A549 (cell line): ENCODE data around the gene CSMD2. TPM values are rescaled to one million over a fixed set of nuclear protein-coding genes. Genes with fewer than 3 reads are reported as not detected.

ENCODE experiments used
- ATAC-seq, 2 experiments: fragments of 200-7000 bp in 1 of 2; fragments of >200 bp in 1 of 2; cut with Nextera tagmentation in 1 of 2; cut with Tn5 transposase in 1 of 2; 3 replicates each; pipeline versions ENCODE4 v1.8.0 to v1.9.1; 2018 to 2020; ENCODE audit warnings: mild to moderate bottlenecking in 1 of 2, moderate library complexity in 1 of 2
- CTCF ChIA-PET: fragments of 300-600 bp; sonication (Branson Sonifier 250); formaldehyde crosslinking; extraction: SDS; loops from one replicate; lab custom pipeline; 2021; ENCODE audit warnings: antibody characterized with exemption, inconsistent platforms; lab: Yijun Ruan, JAX
- POLR2A ChIA-PET: fragments of 350-600 bp; formaldehyde crosslinking; extraction: SDS; loops from one replicate; lab custom pipeline; 2021; ENCODE audit warnings: antibody characterized with exemption, inconsistent platforms; lab: Yijun Ruan, JAX
- DNase-seq, 2 experiments: peaks; one replicate each; pipeline versions ENCODE4 v3.0.0 to v3.0.0-alpha.2; 2011 to 2016; ENCODE audit warnings: low read depth in 1 of 2, low spot score in 1 of 2
- FAIRE-seq: peaks from 2 replicates; lab custom pipeline; 2011; peaks lifted over from hg19 to GRCh38; lab: Jason Lieb, UNC
- H3K27ac ChIP-seq, 2 experiments: fragments of >200 bp; sonication (Bioruptor Twin); formaldehyde crosslinking; 3 replicates each; pipeline ENCODE4 v1.5.1; 2016 to 2017
- H3K4me1 ChIP-seq: fragments of >200 bp; sonication (Bioruptor Twin); formaldehyde crosslinking; 3 replicates; pipeline ENCODE4 v1.6.1; 2016
- H3K4me2 ChIP-seq: fragments of >200 bp; sonication (Bioruptor Twin); formaldehyde crosslinking; 3 replicates; pipeline ENCODE4 v1.6.1; 2016
- H3K4me3 ChIP-seq: fragments of >200 bp; sonication (Bioruptor Twin); formaldehyde crosslinking; 3 replicates; pipeline ENCODE4 v1.5.1; 2016
- H3K9me3 ChIP-seq: fragments of >200 bp; sonication (Bioruptor Twin); formaldehyde crosslinking; 3 replicates; pipeline ENCODE4 v1.6.1; 2016
- BHLHE40 ChIP-seq: IDR thresholded peaks from 2 replicates; pipeline ENCODE4 v1.6.1; 2012; ENCODE audit warnings: low read depth, low read length, inconsistent platforms
- CEBPB ChIP-seq, 2 experiments: fragments of >200 bp in 1 of 2; sonication (Bioruptor Twin) in 1 of 2; formaldehyde crosslinking in 1 of 2; IDR thresholded peaks; 2 replicates each; pipeline ENCODE4 v1.6.1; 2012 to 2016
- CHD2 ChIP-seq: fragments of 150-350 bp; IDR thresholded peaks from 2 replicates; pipeline ENCODE4 v1.6.1; 2014; ENCODE audit warnings: low read length; ENCODE audit not compliant: partially characterized antibody
- CHD4 ChIP-seq: fragments of 200-600 bp; sonication (generic); IDR thresholded peaks from 2 replicates; pipeline ENCODE4 v1.6.1; 2016; ENCODE audit warnings: antibody characterized with exemption, mild to moderate bottlenecking, borderline replicate concordance
- ESRRA ChIP-seq: fragments of 150-350 bp; IDR thresholded peaks from 2 replicates; pipeline ENCODE4 v1.6.1; 2014; ENCODE audit warnings: mild to moderate bottlenecking, low read length, borderline replicate concordance
- FOSL2 ChIP-seq, 2 experiments: fragments of 450-650 bp in 1 of 2; fragments of >200 bp in 1 of 2; sonication (Bioruptor Twin) in 1 of 2; formaldehyde crosslinking; IDR thresholded peaks; 2 replicates each; pipeline versions ENCODE4 v1.5.0 to v1.6.1; 2016 to 2020; ENCODE audit warnings: mild to moderate bottlenecking in 1 of 2, moderate library complexity in 1 of 2
- FOXS1 ChIP-seq: fragments of 250-450 bp; sonication (Bioruptor Pico); IDR thresholded peaks from 2 replicates; pipeline ENCODE4 v1.5.0; 2020; ENCODE audit warnings: mild to moderate bottlenecking, moderate library complexity
- GATA3 ChIP-seq: IDR thresholded peaks from 2 replicates; pipeline ENCODE4 v1.6.1; 2012; ENCODE audit warnings: borderline replicate concordance
- HDAC2 ChIP-seq: fragments of 200-600 bp; sonication (generic); IDR thresholded peaks from 2 replicates; pipeline ENCODE4 v1.6.1; 2016
- HEYL ChIP-seq: fragments of 250-450 bp; sonication (Bioruptor Pico); IDR thresholded peaks from 2 replicates; pipeline ENCODE4 v1.8.0; 2021; ENCODE audit warnings: mild to moderate bottlenecking, moderate library complexity
- HOXB13 ChIP-seq: fragments of 250-450 bp; sonication (Bioruptor Pico); IDR thresholded peaks from 2 replicates; pipeline ENCODE4 v1.5.0; 2020; ENCODE audit warnings: low read depth, mild to moderate bottlenecking, moderate library complexity
- JUNB ChIP-seq: fragments of >200 bp; sonication (Bioruptor Twin); formaldehyde crosslinking; IDR thresholded peaks from 2 replicates; pipeline ENCODE4 v1.6.1; 2016
- KDM5A ChIP-seq: fragments of 200-600 bp; sonication (generic); IDR thresholded peaks from 2 replicates; pipeline ENCODE4 v1.6.1; 2016; ENCODE audit warnings: antibody characterized with exemption, mild to moderate bottlenecking
- MYC ChIP-seq: IDR thresholded peaks from 2 replicates; pipeline ENCODE4 v1.6.1; 2012; ENCODE audit warnings: mild to moderate bottlenecking, inconsistent platforms, low read length, improper control_type of control experiment, borderline replicate concordance
- NFE2L2 ChIP-seq: fragments of 150-350 bp; conservative IDR thresholded peaks from 2 replicates; pipeline ENCODE4 v1.6.1; 2014; ENCODE audit warnings: low read length
- NPAS2 ChIP-seq: fragments of 250-450 bp; sonication (Bioruptor Pico); IDR thresholded peaks from 2 replicates; pipeline ENCODE4 v1.8.0; 2022; ENCODE audit warnings: mild to moderate bottlenecking, moderate library complexity, borderline replicate concordance
- NR3C1 ChIP-seq: fragments of >200 bp; sonication (Bioruptor Twin); formaldehyde crosslinking; IDR thresholded peaks from 3 replicates; pipeline ENCODE4 v1.6.1; 2017
- PHF8 ChIP-seq: fragments of 200-600 bp; sonication (generic); IDR thresholded peaks from 2 replicates; pipeline ENCODE4 v1.6.1; 2016; ENCODE audit warnings: low read depth, mild to moderate bottlenecking, antibody characterized with exemption, moderate library complexity, borderline replicate concordance
- POLR2A ChIP-seq: IDR thresholded peaks from 2 replicates; pipeline ENCODE4 v1.6.1; 2012; ENCODE audit warnings: mild to moderate bottlenecking, low read length
- RAD21 ChIP-seq, 2 experiments: fragments of >200 bp in 1 of 2; sonication (Bioruptor Twin) in 1 of 2; formaldehyde crosslinking in 1 of 2; IDR thresholded peaks in 1 of 2; conservative IDR thresholded peaks in 1 of 2; 2 replicates in 1 of 2; 3 replicates in 1 of 2; pipeline ENCODE4 v1.6.1; 2012 to 2018; ENCODE audit warnings: inconsistent platforms in 1 of 2
- RARB ChIP-seq: fragments of 250-450 bp; sonication (Bioruptor Pico); IDR thresholded peaks from 2 replicates; pipeline ENCODE4 v1.8.0; 2021; ENCODE audit warnings: mild to moderate bottlenecking, moderate library complexity
- RFX5 ChIP-seq: fragments of 450-650 bp; IDR thresholded peaks from 2 replicates; pipeline ENCODE4 v1.7.1; 2014; ENCODE audit warnings: antibody characterized with exemption, mild to moderate bottlenecking, moderate library complexity
- SREBF2 ChIP-seq: fragments of 450-650 bp; IDR thresholded peaks from 2 replicates; pipeline ENCODE4 v1.6.1; 2014; ENCODE audit warnings: mild to moderate bottlenecking, moderate library complexity
- USF2 ChIP-seq: fragments of 450-650 bp; IDR thresholded peaks from 2 replicates; pipeline ENCODE4 v1.6.1; 2014; ENCODE audit warnings: antibody characterized with exemption
- ZC3H11A ChIP-seq: fragments of 450-650 bp; IDR thresholded peaks from 2 replicates; pipeline ENCODE4 v1.6.1; 2014; ENCODE audit warnings: antibody characterized with exemption, mild to moderate bottlenecking
- ZFP36 ChIP-seq: fragments of 450-650 bp; IDR thresholded peaks from 2 replicates; pipeline ENCODE4 v1.6.1; 2014; ENCODE audit warnings: borderline replicate concordance; ENCODE audit not compliant: partially characterized antibody
- ZNF302 ChIP-seq: fragments of 250-450 bp; sonication (Bioruptor Pico); IDR thresholded peaks from 2 replicates; pipeline ENCODE4 v1.9.0; 2021; ENCODE audit warnings: inconsistent platforms, mild to moderate bottlenecking, moderate library complexity
- WGBS: methylation state at CpG from one replicate; pipeline ENCODE4 v1.1.6; 2017; ENCODE audit errors: missing lambda C conversion rate; 5-methylcytosine and 5-hydroxymethylcytosine counted together
- polyA plus RNA-seq, 4 experiments: library from polyadenylated mRNA; depleted of rRNA in 3 of 4; stranded (reverse); fragments of >200 nt; fragmentation: RNase III in 1 of 4; extraction: RNeasy Plus Mini Kit Qiagen cat#74134 plus additional on column Dnase treatment in 1 of 4; gene quantifications; 2 replicates in 3 of 4; 3 replicates in 1 of 4; pipeline ENCODE4 v1.2.3, GENCODE V29; 2011 to 2017
- TF ChIP-seq, protein P1 (sequence below): fragments of >200 bp; sonication (Bioruptor Twin); formaldehyde crosslinking; IDR thresholded peaks from 2 replicates; pipeline ENCODE4 v1.6.1; 2016
- TF ChIP-seq, protein P2 (sequence below): IDR thresholded peaks from 2 replicates; pipeline ENCODE4 v1.6.1; 2012

The CSMD2 gene
- polyA plus RNA-seq, 2 of the 4 experiments (the other 2 are of a cell fraction) = not detected

DNA sequence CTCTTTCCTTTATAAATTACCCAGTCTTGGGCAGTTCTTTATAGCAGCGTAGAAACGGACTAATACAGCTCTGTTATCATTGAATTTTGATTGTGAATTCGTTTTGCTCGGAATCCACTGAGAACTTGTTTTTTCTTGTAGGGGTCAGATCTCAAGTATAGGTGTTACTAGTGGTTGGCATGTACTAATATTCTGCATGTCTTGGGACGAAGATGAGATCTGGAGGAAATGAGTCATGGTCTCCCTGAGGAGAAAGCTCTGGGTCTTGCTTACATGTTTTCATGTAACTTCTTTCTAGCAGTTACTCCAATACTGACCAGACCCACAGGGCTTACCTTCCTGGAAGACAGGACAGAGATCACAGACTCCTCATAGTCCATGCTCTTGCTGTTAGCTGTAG is 662.3 kb downstream of the CSMD2 start:
- peaks cover 12% of the 10 kb centered on the region for H3K9me3 ChIP-seq
- FAIRE-seq = no peak
- ATAC-seq = no peak
- TF ChIP-seq HEYL (CRISPR knock-in tag) = no peak
- no peak for TF ChIP-seq HOXB13
- no peak for TF ChIP-seq HDAC2
- no peak for TF ChIP-seq NR3C1
- no peak for TF ChIP-seq JUNB
- TF ChIP-seq NFE2L2 = no peak
- no peak for TF ChIP-seq CHD2
- TF ChIP-seq POLR2A = no peak
- TF ChIP-seq ESRRA = no peak
- no peak for TF ChIP-seq FOSL2 (IDR thresholded peaks at IDR 0.05)
- no peak for TF ChIP-seq FOSL2 (CRISPR knock-in tag; IDR thresholded peaks at IDR 0.05)
- no peak for TF ChIP-seq MYC
- TF ChIP-seq, protein P1, sequence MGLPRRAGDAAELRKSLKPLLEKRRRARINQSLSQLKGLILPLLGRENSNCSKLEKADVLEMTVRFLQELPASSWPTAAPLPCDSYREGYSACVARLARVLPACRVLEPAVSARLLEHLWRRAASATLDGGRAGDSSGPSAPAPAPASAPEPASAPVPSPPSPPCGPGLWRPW = no peak
- no peak for TF ChIP-seq ZC3H11A
- no peak for TF ChIP-seq CEBPB (IDR thresholded peaks at IDR 0.05)
- no peak for TF ChIP-seq USF2
- no peak for TF ChIP-seq RFX5
- TF ChIP-seq RAD21 (conservative IDR thresholded peaks at IDR 0.05 in 1 of 2, IDR thresholded peaks at IDR 0.05 in 1 of 2) = no peak
- no peak for TF ChIP-seq ZFP36
- no peak for TF ChIP-seq SREBF2
- TF ChIP-seq, all 56 proteins: peak for 0
- POLR2A ChIA-PET = no interaction called here
- Histone ChIP-seq H3K4me3 (no peak overlapping the region), H3K4me1 (no peaks in the 10 kb centered on the region), H3K27ac (no peak overlapping the region), H3K4me2 (no peak overlapping the region)
- no peak for DNase-seq
- WGBS = 34% methylated on average over 5 of the region's 5 CpGs
- CTCF ChIA-PET = no interaction called here

DNA sequence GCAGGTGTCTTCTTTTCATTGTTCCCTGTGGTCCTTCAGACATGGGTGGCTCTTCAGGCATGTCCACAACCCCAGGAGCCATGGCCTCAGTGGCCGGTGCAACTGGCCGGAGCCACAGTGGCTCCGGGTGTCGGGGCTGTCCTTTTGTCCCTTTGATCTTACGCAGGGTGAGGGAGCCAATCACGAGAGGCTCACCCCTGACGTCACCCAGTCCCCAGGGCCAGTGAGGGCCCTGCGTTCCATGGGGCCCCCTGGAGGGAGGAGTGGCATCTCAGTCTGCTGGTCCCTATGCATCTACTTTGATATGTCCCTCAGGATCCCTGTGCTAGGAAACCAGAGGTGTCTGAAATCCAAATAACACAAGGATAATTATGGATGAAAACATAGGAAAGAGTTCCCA is 663.3 kb downstream of the CSMD2 start:
- no peak for ATAC-seq
- Histone ChIP-seq H3K9me3 (peaks cover 20% of the 10 kb centered on the region), H3K4me1 (no peaks in the 10 kb centered on the region), H3K27ac (no peak overlapping the region), H3K4me2 (no peak overlapping the region), H3K4me3 (no peak overlapping the region)
- 100% methylated on average over 3 of the region's 8 CpGs for WGBS
- no peak for FAIRE-seq
- POLR2A ChIA-PET = no interaction called here
- TF ChIP-seq PHF8 (no peak), NFE2L2 (no peak), SREBF2 (no peak), HEYL (CRISPR knock-in tag) (no peak), KDM5A (no peak), ZNF302 (CRISPR knock-in tag) (no peak), ESRRA (no peak), BHLHE40 (no peak), FOSL2 (IDR thresholded peaks at IDR 0.05) (no peak), FOSL2 (CRISPR knock-in tag; IDR thresholded peaks at IDR 0.05) (no peak), NPAS2 (CRISPR knock-in tag) (no peak), GATA3 (no peak), RARB (no peak), FOXS1 (CRISPR knock-in tag) (no peak), CHD2 (no peak), MYC (no peak), CHD4 (no peak)
- TF ChIP-seq, protein P2, sequence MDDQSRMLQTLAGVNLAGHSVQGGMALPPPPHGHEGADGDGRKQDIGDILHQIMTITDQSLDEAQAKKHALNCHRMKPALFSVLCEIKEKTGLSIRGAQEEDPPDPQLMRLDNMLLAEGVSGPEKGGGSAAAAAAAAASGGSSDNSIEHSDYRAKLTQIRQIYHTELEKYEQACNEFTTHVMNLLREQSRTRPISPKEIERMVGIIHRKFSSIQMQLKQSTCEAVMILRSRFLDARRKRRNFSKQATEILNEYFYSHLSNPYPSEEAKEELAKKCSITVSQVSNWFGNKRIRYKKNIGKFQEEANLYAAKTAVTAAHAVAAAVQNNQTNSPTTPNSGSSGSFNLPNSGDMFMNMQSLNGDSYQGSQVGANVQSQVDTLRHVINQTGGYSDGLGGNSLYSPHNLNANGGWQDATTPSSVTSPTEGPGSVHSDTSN = no peak
- DNase-seq = no peak
- CTCF ChIA-PET = no interaction called here
